Testis (tissue), 2 donors: Measurements from ENCODE around the gene CST11.

Source experiments
- CTCF ChIP-seq, 3 experiments: fragments of 450-650 bp in 2 of 3; fragments of 200-600 bp in 1 of 3; sonication (generic) in 1 of 3; IDR thresholded peaks; one replicate each; pipeline ENCODE4 v1.5.1; 2016 to 2019; ENCODE audit warnings: antibody characterized with exemption in 3 of 3, mild to moderate bottlenecking in 2 of 3, moderate library complexity in 1 of 3
- POLR2A ChIP-seq: fragments of 450-650 bp; IDR thresholded peaks from one replicate; pipeline ENCODE4 v1.6.1; 2017; ENCODE audit warnings: antibody characterized with exemption, mild to moderate bottlenecking, moderate library complexity

DNA sequence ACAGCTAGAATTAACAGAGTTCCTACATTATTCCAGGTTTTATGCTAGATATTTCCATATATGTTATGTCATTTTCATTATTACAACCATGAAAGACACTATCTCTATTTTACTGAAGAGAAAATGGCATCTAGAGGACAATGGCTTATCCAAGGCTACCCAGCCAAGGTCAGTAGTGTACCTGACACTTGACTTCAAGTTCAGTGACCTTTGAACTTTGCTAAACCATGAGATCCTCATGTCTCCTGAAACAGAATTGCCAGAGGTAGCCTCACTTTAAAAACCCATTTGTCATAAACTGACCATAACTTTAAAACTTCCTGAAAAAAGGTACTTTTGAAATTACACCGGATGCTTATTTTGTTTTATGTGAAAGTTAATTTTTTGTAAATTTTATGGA lies 45.8 kb downstream of the CST11 start:
- TF ChIP-seq CTCF (IDR thresholded peaks at IDR 0.05) (no peak), POLR2A (no peak)
